ENCODE measurements around the gene SGCG. TPM values are rescaled to one million over a fixed set of nuclear protein-coding genes. Genes with fewer than 3 reads are reported as not detected.

Gene SGCG
- total RNA-seq, 1 experiment from 2014 or later: not detected

- TF ChIP-seq, protein P1, sequence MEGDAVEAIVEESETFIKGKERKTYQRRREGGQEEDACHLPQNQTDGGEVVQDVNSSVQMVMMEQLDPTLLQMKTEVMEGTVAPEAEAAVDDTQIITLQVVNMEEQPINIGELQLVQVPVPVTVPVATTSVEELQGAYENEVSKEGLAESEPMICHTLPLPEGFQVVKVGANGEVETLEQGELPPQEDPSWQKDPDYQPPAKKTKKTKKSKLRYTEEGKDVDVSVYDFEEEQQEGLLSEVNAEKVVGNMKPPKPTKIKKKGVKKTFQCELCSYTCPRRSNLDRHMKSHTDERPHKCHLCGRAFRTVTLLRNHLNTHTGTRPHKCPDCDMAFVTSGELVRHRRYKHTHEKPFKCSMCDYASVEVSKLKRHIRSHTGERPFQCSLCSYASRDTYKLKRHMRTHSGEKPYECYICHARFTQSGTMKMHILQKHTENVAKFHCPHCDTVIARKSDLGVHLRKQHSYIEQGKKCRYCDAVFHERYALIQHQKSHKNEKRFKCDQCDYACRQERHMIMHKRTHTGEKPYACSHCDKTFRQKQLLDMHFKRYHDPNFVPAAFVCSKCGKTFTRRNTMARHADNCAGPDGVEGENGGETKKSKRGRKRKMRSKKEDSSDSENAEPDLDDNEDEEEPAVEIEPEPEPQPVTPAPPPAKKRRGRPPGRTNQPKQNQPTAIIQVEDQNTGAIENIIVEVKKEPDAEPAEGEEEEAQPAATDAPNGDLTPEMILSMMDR (conservative IDR thresholded peaks at IDR 0.05): no peak
- no peaks in the 10 kb centered on the region for H3K27me3 Mint-ChIP-seq (ENCODE audit: low read depth)
- H4K91ac ChIP-seq (ENCODE audit: insufficient read length, low read depth, low read length): no peak overlapping the region
- no peak overlapping the region for H3K14ac ChIP-seq (ENCODE audit: insufficient read depth, low read length)
- H3K79me1 ChIP-seq (ENCODE audit: insufficient read depth, low read depth, low read length, poor library complexity, severe bottlenecking): no peaks in the 10 kb centered on the region
- no peak overlapping the region for H2BK5ac ChIP-seq (ENCODE audit: insufficient read length, low read length)
- H2AFZ ChIP-seq (ENCODE audit: low read length): no peak overlapping the region
- no peaks in the 10 kb centered on the region for H3K9me3 Mint-ChIP-seq
- H3K23ac ChIP-seq (ENCODE audit: insufficient read length, low read depth, low read length): no peak overlapping the region
- no peaks in the 10 kb centered on the region for H3K23me2 ChIP-seq (ENCODE audit: insufficient read length, low read depth, low read length, poor library complexity, severe bottlenecking)
- H2AK5ac ChIP-seq (ENCODE audit: insufficient read length, low read length): no peak overlapping the region
- H2BK120ac ChIP-seq (ENCODE audit: low read depth, low read length, poor library complexity, severe bottlenecking): no peak overlapping the region
- peak overlapping the region in 2 of 3 experiments; percentile 4 to 74; a peak in 2 of 7 replicates for H3K27ac Mint-ChIP-seq
- no peak overlapping the region for H3K18ac ChIP-seq (ENCODE audit: insufficient read length, low read depth, low read length)
- no peak overlapping the region for H3T11ph ChIP-seq (ENCODE audit: low read length)
- H2BK20ac ChIP-seq (ENCODE audit: low read depth, low read length, poor library complexity, severe bottlenecking): no peak overlapping the region
- no peaks in the 10 kb centered on the region for H4K20me1 ChIP-seq (ENCODE audit: control insufficient read depth, insufficient read depth, insufficient read length)
- H4K5ac ChIP-seq (ENCODE audit: insufficient read length, low read depth, low read length): no peak overlapping the region
- H4K8ac ChIP-seq (replicated peaks; ENCODE audit: insufficient read length, low read depth, low read length): no peak overlapping the region
- peaks cover 16 to 67% (median 38%) of the 10 kb centered on the region in 3 experiments; a peak in 6 of 7 replicates for H3K36me3 Mint-ChIP-seq (ENCODE audit: insufficient read depth in 1 of 3, low read depth in 3 of 3)
- no peaks in the 10 kb centered on the region for H3K4me1 ChIP-seq (ENCODE audit: insufficient read depth, low read length)
- H3K79me2 ChIP-seq (ENCODE audit: insufficient read depth, low read length): 0 out of 2 replicates have a peak, but pooled peaks cover 4% of the 10 kb centered on the region
- no peak overlapping the region for H2BK15ac ChIP-seq (ENCODE audit: low read depth, low read length)
- H3K4me3 Mint-ChIP-seq: no peak overlapping the region
- DNase-seq: no peak
- no CpG with 5 or more reads among the region's 5 CpGs for WGBS (ENCODE audit: extremely low coverage, insufficient read length, low lambda C conversion rate)
- no peaks in the 10 kb centered on the region for H3K9me3 ChIP-seq (ENCODE audit: control insufficient read depth, low read depth, low read length)
- no peaks in the 10 kb centered on the region for H3K4me1 Mint-ChIP-seq
- H3K27ac ChIP-seq (ENCODE audit: insufficient read length, low read depth, low read length): no peak overlapping the region
- no peak overlapping the region for H3K4ac ChIP-seq (ENCODE audit: low read depth, low read length)
- H2BK12ac ChIP-seq (ENCODE audit: insufficient read length, low read depth, low read length): no peak overlapping the region
- no peak overlapping the region for H3K9ac ChIP-seq (ENCODE audit: extremely low read depth, insufficient read length, low read length)
- no peak overlapping the region for H3K56ac ChIP-seq (ENCODE audit: insufficient read length, low read depth, low read length)
- no peaks in the 10 kb centered on the region; the same call in 1 of the 2 replicates for H3K27me3 ChIP-seq (ENCODE audit: insufficient read depth, low read length)
- H3K4me2 ChIP-seq (ENCODE audit: insufficient read depth, insufficient read length, low read length): no peak overlapping the region
These were observed 173.7 kb downstream of the SGCG start for GRCh38 chr13:23354520-23354919.

Measured in H9 (cell line).